Uterus (tissue), 4 donors: ENCODE data around the gene PXMP4. TPM values are rescaled to one million over a fixed set of nuclear protein-coding genes. Genes with fewer than 3 reads are reported as not detected.

Experiments
- DNase-seq, 2 donors: peaks; one replicate each; pipeline ENCODE4 v3.0.0-alpha.2; 2019 to 2020
- H3K27ac ChIP-seq, 2 donors: fragments of 200-600 bp; sonication (generic); 1 replicate in 1 of 2; 2 replicates in 1 of 2; pipeline ENCODE4 v1.5.1; 2016 to 2018
- H3K27me3 ChIP-seq, 2 donors: fragments of 200-600 bp; sonication (generic); one replicate each; pipeline ENCODE4 v1.5.1; 2018 to 2019; ENCODE audit warnings: control low read depth in 1 of 2
- H3K36me3 ChIP-seq, 2 donors: fragments of 200-600 bp; sonication (generic); one replicate each; pipeline ENCODE4 v1.5.1; 2019; ENCODE audit warnings: control low read depth in 1 of 2
- H3K4me1 ChIP-seq, 2 donors: fragments of 200-600 bp; sonication (generic); one replicate each; pipeline ENCODE4 v1.5.1; 2018 to 2019; ENCODE audit warnings: control low read depth in 1 of 2
- H3K4me3 ChIP-seq, 2 donors: fragments of 200-600 bp; sonication (generic); 1 replicate in 1 of 2; 2 replicates in 1 of 2; pipeline ENCODE4 v1.5.1; 2018 to 2019; ENCODE audit warnings: mild to moderate bottlenecking in 1 of 2
- H3K9me3 ChIP-seq, 2 donors: fragments of 200-600 bp; sonication (generic); one replicate each; pipeline ENCODE4 v1.5.1; 2019; ENCODE audit warnings: control low read depth in 1 of 2
- CTCF ChIP-seq, 4 experiments: fragments of 200-600 bp in 2 of 4; fragments of 450-650 bp in 2 of 4; sonication (generic) in 2 of 4; IDR thresholded peaks; one replicate each; pipeline ENCODE4 v1.5.1; 2016 to 2019; ENCODE audit warnings: antibody characterized with exemption in 4 of 4, mild to moderate bottlenecking in 2 of 4, moderate library complexity in 1 of 4
- POLR2A ChIP-seq, 2 donors: fragments of 450-650 bp; IDR thresholded peaks; one replicate each; pipeline ENCODE4 v1.6.1; 2016; ENCODE audit warnings: antibody characterized with exemption in 2 of 2, mild to moderate bottlenecking in 1 of 2, moderate library complexity in 1 of 2
- intact Hi-C: fragments of 100-400 bp; cut with DNase I; formaldehyde crosslinking; loops from one replicate; pipeline ENCODE4 v1.15.1; 2023; ENCODE audit warnings: low total_unique reads
- total RNA-seq, 4 donors: library from RNA; depleted of rRNA in 3 of 4; stranded (reverse); fragments of >200 nt in 3 of 4; gene quantifications; one replicate each; pipeline versions ENCODE4 v1.1.0 to v1.2.4, GENCODE V29; 2014 to 2023
- donor health status: DM: yes; HTN: yes; CAD: no.

Gene PXMP4
- total RNA-seq, 4 donors from 2014 or later: 1.8 to 13.8 (median 10.7) TPM

- no peak overlapping the region for H3K4me3 ChIP-seq
- no peaks in the 10 kb centered on the region for H3K9me3 ChIP-seq
- TF ChIP-seq CTCF (IDR thresholded peaks at IDR 0.05): no peak
- no peak for TF ChIP-seq POLR2A (IDR thresholded peaks at IDR 0.05)
- DNase-seq: no peak
- H3K27ac ChIP-seq: no peak overlapping the region
- no peaks in the 10 kb centered on the region for H3K36me3 ChIP-seq
- H3K27me3 ChIP-seq: no peaks in the 10 kb centered on the region
- H3K4me1 ChIP-seq: peaks cover 0 to 8% of the 10 kb centered on the region in 2 donors
- intact Hi-C loops: no loop called here
These were observed 30.6 kb downstream of the PXMP4 start for GRCh38 chr20:33689493-33689892.

- Histone ChIP-seq H3K36me3 (no peaks in the 10 kb centered on the region), H3K4me1 (peaks cover 0 to 8% of the 10 kb centered on the region in 2 donors), H3K9me3 (no peaks in the 10 kb centered on the region), H3K27me3 (no peaks in the 10 kb centered on the region), H3K4me3 (no peak overlapping the region), H3K27ac (no peak overlapping the region)
- DNase-seq: no peak
- intact Hi-C loops: no loop called here
- TF ChIP-seq POLR2A (IDR thresholded peaks at IDR 0.05) (no peak), CTCF (IDR thresholded peaks at IDR 0.05) (no peak)
These were observed 31.1 kb downstream of the PXMP4 start for GRCh38 chr20:33688938-33689424.

GRCh38 chr20:33687993-33688937, 31.8 kb downstream of the PXMP4 start:
- intact Hi-C loops: no loop called here
- H3K27ac ChIP-seq: no peak overlapping the region

GRCh38 chr20:33687370-33687915, 32.7 kb downstream of the PXMP4 start:
- H3K4me3 ChIP-seq: no peak overlapping the region
- no peaks in the 10 kb centered on the region for H3K36me3 ChIP-seq
- H3K9me3 ChIP-seq: no peaks in the 10 kb centered on the region
- intact Hi-C loops: no loop called here
- peaks cover 0 to 8% of the 10 kb centered on the region in 2 donors for H3K4me1 ChIP-seq
- no peak for DNase-seq
- no peak for TF ChIP-seq CTCF (IDR thresholded peaks at IDR 0.05)
- TF ChIP-seq POLR2A (IDR thresholded peaks at IDR 0.05): no peak
- no peaks in the 10 kb centered on the region for H3K27me3 ChIP-seq
- no peak overlapping the region for H3K27ac ChIP-seq

More at GRCh38 chr20:33687993-33688937, 31.8 kb downstream of the PXMP4 start:
- Histone ChIP-seq H3K27me3 (no peaks in the 10 kb centered on the region), H3K9me3 (no peaks in the 10 kb centered on the region), H3K36me3 (no peaks in the 10 kb centered on the region), H3K4me1 (peaks cover 0 to 8% of the 10 kb centered on the region in 2 donors), H3K4me3 (no peak overlapping the region)
- TF ChIP-seq POLR2A (IDR thresholded peaks at IDR 0.05) (no peak), CTCF (IDR thresholded peaks at IDR 0.05) (no peak)
- no peak for DNase-seq

GRCh38 chr20:33686984-33687366, 33.1 kb downstream of the PXMP4 start:
- Histone ChIP-seq H3K27me3 (no peaks in the 10 kb centered on the region), H3K9me3 (no peaks in the 10 kb centered on the region), H3K27ac (peak overlapping the region; percentile 42 to 71), H3K36me3 (no peaks in the 10 kb centered on the region), H3K4me3 (peak overlapping the region in 1 of 2 donors; percentile 34), H3K4me1 (peaks cover 0 to 8% of the 10 kb centered on the region in 2 donors)
- no peak for TF ChIP-seq POLR2A (IDR thresholded peaks at IDR 0.05)
- no peak for TF ChIP-seq CTCF (IDR thresholded peaks at IDR 0.05)
- DNase-seq: no peak
- intact Hi-C loops: no loop called here
